ENCODE measurements around the gene DXO.
"Not testable (repeated sequence)": the region's sequence is repeated elsewhere in the genome, so short reads cannot be mapped to it uniquely, and the experiment has no call there.

Gene DXO

DNA sequence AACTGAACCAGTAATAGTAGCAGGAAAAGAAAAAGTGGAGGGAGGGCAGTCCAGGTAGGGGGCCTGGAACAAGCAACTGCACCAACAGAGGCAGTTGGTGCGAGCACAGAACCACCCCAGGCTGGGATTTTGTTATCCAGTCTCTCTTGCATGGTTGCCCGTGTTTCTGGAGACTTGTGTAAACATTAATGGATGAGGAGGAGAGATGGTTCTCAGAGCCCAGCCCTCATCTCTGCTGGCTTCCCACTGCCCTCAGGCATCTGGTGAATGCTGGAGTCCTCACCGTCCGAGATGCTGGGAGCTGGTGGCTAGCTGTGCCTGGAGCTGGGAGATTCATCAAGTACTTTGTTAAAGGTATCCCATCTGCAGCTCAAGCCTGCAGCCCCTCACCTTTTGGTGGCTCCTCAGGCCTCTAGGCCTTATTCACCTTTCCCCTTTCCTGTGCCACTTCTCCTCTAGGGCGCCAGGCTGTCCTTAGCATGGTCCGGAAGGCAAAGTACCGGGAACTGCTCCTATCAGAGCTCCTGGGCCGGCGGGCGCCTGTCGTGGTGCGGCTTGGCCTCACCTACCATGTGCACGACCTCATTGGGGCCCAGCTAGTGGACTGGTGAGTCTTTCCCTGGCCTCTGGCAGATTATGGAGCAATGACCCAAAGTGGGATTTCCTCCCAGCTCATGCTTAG is 8.4 kb upstream of the DXO start:
- not testable (repeated sequence) for DNase-seq (ENCODE audit: low spot score)

DNA sequence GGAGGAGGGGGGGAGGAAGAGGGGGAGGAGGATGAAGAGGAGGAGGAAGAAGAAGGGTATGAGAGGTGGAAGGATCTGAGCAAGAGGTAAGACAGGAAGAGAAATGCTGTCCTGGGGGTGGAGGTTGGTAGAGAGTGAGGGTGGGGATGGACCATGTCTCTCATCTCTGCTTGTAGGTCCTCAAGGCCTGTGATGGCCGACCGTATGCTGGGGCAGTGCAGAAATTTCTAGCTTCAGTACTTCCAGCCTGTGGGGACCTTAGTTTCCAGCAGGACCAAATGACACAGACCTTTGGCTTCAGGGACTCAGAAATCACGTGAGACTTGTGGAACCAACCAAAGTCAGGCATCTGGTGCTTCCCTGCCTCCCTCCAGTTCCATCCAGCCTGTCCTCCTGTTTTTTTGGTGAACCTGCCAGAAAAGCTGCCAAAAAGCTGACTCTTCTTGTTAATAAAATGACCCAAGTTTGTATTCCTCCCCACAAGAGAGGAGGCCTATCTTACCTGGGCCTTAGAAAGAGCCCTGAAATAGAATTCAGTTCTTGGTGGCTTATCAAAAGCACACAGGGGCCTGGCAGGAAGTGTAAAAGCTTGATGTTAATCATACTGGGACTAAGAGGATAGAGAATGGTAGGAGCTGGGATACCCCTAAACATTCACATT is 7.4 kb upstream of the DXO start:
- no peak for DNase-seq (ENCODE audit: low spot score)

DNA sequence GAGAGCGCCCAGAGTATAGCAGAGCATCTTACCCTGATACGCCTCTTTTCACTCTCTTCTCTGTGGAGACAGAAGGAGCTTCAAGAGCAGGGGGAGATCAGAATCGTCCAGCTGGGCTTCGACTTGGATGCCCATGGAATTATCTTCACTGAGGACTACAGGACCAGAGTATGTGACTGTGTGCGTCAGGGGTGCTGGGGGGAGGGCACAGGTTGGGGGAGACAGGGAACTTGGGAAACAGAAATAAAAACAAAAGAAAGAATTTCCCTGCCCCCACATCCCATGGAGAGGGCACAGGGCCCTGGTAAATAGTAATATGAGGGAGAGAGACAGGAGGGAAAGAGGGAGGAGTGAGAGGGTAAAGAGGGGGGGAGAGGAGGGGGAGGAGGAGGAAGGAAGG is 6.9 kb upstream of the DXO start:
- DNase-seq (ENCODE audit: low spot score), result no peak

DNA sequence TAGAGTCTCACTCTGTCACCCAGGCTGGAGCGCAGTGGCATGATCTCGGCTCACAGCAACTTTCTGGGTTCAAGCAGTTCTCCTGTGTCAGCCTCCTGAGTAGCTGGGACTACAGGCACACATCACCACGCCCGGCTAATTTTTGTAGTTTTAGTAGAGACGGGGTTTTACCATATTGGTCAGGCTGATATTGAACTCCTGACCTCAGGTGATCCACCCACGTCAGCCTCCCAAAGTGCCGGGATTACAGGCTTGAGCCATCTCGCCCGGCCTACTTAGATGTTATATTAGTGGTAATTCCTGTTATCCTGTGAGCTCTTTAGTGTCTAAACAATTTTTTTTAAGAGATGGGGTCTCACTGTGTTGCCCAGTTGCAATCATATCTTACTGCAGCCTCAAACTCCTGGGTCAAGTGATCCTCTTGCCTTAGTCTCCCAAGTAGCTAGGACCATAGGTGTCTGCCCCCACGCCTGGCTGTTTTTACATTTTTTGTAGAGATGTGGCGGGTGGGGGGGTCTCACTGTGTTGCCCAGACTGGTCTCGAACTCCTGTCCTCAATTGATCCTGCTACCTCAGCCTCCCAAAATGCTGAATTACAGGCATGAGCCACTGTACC is 6.0 kb upstream of the DXO start:
- no peak for DNase-seq (ENCODE audit: low spot score)

DNA sequence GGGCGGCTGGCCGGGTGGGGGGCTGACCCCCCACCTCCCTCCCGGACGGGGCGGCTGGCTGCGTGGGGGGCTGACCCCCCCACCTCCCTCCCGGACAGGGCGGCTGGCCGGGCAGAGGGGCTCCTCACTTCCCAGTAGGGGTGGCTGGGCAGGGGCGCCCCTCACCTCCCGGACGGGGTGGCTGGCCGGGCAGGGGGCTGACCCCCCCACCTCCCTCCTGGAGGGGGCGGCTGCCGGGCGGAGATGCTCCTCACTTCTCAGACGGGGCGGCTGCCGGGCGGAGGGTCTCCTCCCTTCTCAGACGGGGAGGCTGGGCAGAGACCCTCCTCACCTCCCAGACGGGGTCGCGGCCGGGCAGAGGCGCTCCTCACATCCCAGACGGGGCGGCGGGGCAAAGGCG is 4.1 kb upstream of the DXO start:
- DNase-seq (ENCODE audit: low spot score), result not testable (repeated sequence)

DNA sequence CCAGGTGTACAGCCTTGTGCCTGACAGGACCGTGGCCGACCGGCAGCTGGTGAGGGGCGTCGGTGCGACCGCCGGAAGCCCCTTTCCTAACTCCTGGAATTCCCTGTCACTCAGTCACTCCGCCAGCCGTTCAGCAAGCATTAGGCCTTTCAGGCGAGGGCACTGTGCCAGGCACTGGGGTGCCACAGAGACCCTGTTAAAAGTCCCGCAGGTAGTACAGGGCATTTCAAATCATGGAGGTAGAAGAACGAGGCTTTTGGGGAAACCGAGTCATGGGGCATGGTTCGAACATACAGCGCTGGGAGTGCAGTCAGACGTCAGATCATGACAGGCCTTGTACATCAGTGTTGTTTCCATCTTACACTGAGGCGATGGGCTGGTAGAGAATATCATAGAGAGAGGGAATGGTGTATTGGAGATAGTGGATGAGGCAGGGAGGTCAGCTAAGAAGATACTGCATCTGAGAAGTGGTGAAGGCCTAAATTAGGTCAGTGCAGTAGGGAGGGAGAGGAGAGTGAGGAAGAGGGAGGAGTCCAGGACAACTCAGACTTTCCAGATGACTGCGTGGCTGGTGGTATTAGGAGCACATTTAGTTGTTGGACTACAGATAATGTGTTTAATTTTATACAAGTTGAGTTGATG is 892 bp upstream of the DXO start:
- DNase-seq (ENCODE audit: low spot score), result no peak

DNA sequence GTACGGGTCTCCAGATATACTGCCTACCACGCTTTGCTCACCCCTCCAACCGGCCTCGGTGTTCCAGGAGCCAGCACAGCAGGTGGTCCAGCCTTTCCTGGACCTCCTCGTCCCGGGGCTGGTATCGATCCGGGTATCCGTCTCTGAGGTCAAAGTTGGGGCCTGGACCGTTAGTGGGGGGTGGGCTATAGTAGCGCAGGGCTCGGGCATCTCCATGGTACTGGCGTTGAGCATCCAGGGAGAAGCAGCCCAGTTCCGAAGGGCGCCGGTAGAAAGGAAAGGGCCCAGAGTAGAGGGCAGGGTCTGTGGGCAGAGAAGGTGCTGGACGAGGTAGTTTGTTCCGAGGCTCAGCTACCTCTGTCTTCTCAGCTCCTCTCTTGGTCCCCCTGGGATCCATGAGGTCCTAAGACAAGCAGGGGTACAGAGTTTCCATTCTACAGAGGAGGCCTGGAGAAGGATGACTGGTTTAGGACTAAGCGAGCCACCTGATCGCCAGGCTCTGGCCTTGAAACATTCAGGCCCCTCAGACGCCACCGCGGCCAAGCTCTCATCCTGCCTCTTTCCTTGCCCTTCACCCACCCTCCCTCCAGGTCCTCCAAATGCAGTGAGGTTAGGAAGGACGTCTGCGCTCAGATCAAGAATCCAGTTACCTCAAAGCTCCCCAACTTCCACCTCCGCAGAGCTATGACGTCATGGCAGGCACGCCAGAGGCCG is 502 bp downstream of the DXO start:
- DNase-seq (ENCODE audit: low spot score), result no peak

DNA sequence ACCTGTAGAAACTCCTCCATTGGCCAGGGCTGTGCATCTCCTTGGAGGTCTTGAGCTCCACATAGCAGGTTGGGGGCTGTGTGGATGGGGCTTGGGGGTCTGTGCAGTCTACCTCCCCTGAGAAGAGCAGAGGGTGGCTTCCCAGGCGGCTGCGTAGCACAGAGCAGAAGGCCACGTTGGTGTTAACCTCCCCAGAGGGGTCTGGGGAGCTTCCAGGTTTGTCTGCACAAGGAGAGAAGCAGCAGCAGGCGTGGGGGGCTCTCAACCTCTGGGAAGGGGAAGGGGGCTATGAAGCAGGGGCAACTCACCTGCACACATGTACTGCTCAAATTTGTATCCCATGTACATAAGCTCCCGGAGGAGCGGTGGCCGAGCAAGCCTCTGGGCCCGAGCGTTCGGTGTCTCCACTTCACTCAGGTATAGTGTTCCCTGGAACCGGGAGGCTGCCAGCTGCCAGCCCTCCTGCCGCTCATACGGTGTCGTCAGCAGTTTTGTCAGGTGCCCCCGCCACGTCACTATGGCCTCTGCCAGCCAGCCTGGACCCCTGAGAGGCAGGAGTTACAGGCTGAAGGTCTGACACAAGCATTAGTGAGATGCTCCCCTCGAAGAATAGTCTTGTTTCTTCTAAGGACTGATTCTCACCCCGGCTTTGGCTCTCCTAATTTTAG is 1.2 kb downstream of the DXO start:
- DNase-seq (ENCODE audit: low spot score), result no peak

DNA sequence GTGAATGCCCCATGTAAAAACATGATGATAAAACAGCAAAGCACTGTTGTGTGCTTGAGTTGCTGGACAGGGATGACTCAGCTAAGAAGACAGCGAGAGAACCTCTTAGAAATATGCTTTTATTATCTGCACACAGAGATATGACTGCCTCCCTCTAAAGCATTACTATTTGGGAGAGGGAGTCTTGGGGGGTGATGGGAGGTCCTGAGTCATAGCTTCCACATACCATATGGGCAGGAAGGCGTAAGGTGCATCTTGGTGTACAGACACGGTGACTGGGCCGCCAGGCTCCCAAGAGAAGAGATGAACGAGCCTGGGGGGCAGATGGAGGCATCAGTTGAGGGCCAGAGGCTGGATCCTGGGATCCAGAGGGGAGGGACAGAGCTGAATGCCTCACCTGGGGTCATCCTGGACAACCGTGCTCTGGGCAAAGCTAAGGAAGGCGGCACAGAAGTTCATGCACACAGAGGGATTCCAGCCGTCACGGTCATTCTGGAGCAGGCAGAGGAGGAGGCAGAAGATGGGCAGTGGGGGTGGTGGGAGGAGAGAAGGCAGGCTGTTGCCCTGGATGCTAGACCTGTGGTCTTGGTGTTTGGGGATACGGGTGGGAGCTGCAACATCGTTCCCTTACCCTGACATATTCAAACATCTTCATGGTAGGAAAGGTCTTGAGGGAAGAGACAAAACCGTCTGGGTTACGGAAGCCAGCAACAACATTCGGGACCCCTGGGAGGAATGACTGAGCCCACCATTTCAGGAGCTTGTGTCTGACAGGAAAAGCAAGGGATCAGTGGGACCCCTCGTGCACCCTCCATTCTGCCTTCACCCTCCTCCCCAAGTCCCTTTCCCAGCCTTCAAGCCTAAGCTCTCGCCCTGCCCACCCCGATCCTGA is 2.0 kb downstream of the DXO start:
- DNase-seq (ENCODE audit: low spot score), result no peak

DNA sequence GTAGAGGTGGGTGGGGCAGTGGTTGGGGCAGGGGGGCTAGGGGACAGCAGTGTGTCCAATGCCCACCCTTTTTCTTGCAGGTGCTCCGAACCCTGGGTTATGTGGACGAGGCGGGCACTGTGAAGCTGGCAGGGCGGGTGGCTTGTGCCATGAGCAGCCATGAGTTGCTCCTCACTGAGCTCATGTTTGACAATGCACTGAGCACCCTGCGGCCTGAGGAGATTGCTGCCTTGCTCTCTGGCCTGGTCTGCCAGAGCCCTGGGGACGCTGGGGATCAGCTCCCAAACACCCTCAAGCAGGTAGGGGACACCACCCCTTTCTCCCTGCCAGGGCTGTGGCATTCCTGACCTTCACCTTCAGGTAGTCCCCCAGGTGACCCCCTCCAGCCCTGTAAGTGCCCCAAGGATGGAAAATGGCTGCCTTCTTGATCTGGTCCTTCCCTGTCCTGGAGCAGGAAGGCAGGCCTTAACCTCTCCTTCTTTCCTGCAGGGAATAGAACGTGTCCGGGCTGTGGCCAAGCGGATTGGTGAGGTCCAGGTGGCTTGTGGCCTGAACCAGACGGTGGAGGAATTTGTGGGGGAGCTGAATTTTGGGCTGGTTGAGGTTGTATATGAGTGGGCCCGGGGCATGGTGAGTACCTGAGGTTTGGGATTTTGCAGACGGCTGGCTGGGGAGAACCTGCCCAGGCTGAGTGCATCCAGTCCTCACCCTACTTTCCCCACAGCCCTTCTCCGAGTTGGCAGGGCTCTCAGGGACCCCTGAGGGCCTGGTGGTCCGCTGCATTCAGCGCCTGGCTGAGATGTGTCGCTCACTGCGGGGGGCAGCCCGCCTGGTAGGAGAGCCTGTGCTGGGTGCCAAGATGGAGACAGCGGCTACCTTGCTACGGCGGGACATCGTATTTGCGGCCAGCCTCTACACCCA is 2.9 kb downstream of the DXO start:
- no peak for DNase-seq (ENCODE audit: low spot score)

DNA sequence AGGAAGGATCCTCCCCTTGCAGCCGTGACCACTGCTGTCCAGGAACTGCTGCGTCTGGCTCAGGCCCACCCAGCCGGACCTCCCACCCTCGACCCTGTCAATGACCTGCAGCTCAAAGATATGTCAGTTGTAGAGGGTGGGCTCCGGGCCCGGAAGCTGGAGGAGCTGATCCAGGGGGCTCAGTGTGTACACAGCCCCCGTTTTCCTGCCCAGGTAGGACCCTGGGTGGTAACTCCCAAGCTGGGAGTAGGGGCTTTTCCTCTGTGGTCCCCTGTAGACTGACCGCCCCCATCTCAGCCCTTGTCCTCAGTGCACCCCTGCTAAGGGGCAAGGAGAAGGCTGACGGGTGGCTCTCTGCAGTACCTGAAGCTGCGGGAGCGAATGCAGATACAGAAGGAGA is 3.6 kb downstream of the DXO start:
- no peak for DNase-seq (ENCODE audit: low spot score)

DNA sequence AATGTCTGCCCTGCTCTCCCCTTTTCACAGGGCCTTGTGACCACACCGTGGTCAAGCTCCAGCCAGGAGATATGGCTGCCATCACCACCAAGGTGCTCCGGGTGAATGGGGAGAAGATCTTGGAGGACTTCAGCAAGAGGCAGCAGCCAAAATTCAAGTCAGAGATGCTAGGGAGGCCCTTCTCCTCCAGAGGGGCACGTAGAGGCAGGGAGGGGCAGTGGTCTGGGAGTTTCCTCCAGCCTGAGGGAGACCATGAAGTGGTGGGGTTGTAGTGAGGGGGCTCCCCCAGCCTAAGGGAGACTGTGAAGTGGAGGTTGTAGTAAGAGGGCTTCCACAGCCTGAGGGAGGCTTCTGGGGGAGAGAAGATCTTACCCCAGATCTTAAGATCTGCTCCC is 4.0 kb downstream of the DXO start:
- no peak for DNase-seq (ENCODE audit: low spot score)

DNA sequence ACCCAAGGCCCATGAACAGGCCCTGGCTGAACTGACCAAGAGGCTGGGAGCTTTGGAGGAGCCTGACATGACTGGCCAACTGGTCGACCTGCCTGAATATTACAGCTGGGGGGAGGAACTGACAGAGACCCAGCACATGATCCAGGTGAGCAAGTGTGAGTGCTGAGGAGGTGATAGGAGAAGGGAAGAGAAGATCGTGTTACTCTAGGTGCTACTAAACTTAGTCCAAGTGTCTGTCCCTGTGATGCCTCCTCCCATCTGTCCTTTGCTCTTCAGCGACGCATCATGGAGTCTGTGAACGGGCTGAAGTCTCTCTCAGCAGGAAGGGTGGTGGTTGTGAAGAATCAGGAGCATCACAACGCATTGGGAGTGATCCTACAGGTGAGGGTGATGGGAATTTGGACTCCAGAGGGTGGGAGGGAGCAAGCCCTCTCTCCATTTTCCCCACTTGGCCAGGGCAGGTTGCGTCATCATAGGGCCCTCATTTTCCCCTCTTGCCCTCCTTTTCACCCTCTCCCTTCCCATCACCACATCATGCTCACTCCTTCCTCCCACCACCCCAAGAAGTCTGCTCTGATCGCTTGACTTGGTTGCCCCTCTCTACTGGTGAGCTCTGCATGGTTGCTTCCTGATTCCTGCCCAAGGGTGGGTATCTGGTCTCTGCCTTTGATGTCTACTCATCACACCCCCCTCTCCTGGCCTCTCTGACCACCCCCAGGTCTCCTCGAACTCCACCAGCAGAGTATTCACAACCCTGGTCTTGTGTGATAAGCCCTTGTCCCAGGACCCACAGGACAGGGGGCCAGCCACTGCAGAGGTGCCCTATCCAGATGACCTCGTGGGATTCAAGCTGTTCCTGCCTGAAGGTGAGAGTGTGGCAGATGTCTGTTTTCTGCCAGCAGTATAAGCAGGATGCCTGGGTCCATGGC is 4.7 kb downstream of the DXO start:
- no peak for DNase-seq (ENCODE audit: low spot score)

DNA sequence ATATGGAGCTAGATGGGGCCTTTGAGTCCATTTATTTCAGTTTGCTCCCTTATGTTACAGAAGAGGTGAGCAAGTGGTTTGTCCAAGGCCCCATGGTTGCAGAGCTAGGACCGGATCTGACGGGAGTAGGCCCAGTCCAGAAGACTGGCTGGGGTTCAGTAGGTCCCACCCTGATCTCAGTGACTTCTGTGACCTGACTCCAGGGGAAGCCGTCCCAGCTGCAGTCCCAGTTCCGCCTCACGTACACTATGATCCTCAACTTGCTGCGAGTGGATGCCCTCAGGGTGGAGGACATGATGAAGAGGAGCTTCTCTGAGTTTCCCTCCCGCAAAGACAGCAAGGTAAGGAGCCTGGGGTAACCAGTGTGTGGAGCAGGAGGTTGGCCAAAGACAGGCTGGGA is 5.4 kb downstream of the DXO start:
- DNase-seq (ENCODE audit: low spot score), result no peak

DNA sequence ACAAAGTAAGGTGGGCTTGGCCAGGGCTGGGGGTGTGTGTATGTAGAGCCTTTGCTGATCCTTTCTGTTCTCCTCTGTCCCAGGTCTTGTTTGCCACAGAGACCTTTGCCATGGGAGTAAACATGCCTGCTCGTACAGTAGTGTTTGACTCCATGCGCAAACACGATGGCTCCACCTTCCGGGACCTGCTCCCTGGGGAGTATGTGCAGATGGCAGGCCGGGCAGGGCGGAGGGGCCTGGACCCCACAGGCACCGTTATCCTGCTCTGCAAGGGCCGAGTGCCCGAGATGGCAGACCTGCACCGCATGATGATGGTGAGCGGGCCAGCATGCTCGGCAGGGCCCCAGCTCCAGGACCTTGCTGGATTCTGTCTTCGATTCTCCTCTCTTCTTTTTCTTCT is 6.2 kb downstream of the DXO start:
- no peak for DNase-seq (ENCODE audit: low spot score)

DNA sequence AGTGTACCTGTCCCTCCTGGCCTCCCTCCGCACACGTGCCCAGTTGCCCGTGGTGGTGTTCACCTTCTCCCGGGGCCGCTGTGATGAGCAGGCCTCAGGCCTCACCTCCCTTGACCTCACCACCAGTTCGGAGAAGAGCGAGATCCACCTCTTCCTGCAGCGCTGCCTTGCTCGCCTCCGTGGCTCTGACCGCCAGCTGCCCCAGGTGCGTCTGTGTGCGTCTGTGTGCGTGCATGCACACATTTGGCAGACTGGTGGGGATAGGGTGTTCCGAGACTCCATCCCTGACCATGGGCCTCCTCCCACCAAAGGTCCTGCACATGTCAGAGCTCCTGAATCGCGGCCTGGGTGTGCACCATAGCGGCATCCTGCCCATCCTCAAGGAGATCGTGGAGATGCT is 8.0 kb downstream of the DXO start:
- no peak for DNase-seq (ENCODE audit: low spot score)

DNA sequence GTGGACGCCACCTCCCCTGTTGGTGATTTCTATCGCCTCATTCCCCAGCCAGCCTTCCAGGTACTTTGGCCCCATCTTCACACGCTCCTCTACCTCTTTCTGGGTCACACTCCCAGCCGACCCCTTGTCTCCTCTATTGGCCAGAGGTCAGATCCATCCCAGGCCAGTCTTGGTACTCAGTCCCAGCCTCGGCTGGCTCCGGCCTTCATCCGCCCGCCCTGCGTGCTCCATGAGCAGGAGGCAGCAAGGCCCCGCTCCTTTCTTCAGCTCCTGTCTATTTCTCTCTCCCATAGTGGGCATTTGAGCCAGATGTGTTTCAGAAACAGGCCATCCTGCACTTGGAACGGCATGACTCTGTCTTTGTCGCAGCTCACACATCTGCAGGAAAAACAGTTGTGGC is 10.3 kb downstream of the DXO start:
- no peak for DNase-seq (ENCODE audit: low spot score)

Data from HuH-7.5 (cell line).